T-helper 2 cell (primary cell): Measurements from ENCODE around the gene FMO5.
A peak's percentile ranks its signal among the peaks of the same experiment; 100 is the strongest.
"Not testable (repeated sequence)": the region's sequence is repeated elsewhere in the genome, so short reads cannot be mapped to it uniquely, and the experiment has no call there.

ENCODE experiments used
- DNase-seq, 5 experiments: peaks; one replicate each; pipeline versions ENCODE4 v3.0.0 to v3.0.0-alpha.2; 2012 to 2022

The FMO5 gene

GRCh38 chr1:147204080-147204479 is 21.1 kb downstream of the FMO5 start:
- DNase-seq: no peak

- DNase-seq: no peak
These were observed 22.6 kb downstream of the FMO5 start for GRCh38 chr1:147202576-147202975.

DNA sequence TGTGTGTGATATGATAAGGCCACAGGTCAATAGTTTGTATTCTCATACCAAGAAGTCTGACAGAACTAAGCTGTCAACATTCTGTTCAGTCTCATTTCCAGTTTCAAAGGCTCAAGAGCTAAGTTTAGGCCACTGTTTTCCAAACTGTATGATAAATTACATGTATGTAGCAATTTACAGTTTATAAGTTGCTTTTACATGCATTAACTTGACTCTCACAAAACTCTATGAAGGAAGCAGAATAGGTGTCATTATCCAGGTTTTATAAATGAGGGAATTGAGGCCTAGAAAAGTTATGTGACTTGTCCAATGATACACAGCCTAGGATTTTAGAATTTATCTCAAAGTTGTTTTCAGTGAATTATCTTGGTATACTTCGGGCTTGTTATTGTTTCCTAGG is 23.4 kb downstream of the FMO5 start:
- no peak for DNase-seq

DNA sequence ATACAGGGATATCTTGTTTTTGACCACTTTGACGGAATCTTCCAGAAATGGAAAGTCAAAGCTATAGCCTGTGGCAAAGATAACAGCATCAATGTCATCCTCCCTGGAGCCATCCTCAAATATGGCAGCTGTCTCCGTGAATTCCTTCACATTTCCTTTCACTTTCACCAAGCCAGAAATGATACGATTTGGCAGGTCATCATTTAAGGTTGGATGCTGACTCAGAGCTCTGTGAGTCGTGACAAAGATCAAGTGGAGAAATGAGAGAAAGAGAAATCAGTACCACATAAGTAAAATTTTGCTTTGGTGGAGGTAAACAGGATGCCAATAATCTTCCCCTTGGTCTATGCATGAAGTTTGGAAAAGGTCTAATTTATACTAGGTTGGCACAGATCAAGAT is 23.9 kb downstream of the FMO5 start:
- DNase-seq: no peak

DNA sequence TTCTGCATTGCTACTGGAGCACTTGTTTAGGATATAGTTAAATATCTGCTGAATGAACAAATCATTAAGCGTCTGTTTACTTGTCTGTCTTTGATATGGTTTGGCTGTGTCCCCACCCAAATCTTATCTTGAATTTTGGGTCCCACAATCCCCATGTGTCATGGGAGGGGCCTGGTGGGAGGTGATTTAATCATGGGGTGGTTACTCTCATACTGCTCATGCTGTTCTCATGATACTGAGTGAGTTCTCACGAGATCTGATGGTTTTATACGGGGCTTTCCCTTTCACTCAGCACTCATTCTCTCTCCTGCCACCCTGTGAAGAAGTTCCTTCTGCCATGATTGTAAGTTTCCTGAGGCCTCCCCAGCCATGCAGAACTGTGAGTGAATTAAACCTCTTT is 27.8 kb downstream of the FMO5 start:
- DNase-seq: not testable (repeated sequence)

DNA sequence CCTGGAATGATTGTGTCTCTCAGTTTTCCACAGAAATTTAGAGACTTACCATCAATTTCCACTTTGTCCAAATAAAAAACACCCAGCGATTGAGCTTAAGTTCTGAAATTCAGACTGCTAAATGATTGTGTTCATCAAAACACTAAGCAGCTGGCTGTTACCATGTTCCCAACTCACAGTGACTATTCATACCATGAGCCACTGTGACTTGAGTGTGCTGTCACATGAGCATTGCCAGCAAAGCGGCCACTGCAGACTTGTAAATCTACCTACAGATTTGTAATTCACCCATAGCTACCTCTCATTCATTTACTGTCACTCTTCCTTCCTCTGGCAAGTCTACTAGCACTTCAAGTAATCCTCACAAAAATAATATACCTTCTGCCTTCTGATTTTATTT is 35.6 kb downstream of the FMO5 start:
- no peak for DNase-seq

DNA sequence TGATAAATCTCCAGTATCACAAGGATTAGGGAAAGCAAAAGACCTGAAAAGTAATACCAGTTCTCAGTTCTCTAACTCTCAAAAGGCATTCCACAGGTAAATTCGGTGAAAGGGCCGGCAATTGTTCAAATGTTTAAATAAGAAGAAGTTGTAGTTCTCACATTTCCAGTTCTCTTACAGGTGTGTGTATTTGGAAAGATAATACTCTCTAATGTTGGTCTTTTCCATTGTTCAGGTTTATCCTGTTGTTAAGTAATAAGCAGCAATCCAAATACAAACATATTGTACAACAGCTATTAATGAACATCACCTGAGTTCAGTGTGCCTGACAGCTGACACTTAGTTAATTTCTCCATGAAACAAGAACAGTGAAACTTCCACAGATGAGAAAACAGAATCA is 39.7 kb downstream of the FMO5 start:
- no peak for DNase-seq

DNA sequence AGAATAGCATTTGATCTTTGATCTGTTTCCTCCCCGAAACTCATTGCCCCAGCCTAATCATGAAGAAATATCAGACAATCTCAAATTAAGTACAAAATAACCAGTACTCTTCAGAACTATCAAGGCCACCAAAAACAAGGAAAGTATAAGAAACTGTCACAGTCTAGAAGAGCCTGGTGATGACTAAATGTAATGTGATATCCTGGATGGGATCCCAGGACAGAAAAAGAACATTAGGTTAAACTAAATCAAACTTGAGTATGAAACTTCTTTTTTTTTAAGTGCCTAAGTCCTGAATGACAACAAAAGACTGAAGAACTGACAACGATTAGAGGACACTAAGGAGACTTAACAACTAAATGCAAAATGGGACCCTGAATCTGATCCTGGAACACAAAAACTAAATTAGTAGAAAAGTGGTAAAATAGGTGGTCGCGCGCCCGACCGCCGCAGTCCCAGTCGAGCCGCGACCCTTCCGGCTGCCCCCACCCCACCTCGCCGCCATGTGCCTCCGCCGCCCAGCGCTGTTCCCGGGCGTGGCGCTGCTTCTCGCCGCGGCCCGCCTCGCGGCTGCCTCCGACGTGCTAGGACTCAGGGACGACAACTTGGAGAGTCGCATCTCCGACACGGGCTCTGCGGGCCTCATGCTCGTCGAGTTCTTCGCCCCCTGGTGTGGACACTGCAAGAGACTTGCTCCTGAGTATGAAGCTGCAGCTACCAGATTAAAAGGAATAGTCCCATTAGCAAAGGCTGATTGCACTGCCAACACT is 47.3 kb downstream of the FMO5 start:
- DNase-seq: no peak

DNA sequence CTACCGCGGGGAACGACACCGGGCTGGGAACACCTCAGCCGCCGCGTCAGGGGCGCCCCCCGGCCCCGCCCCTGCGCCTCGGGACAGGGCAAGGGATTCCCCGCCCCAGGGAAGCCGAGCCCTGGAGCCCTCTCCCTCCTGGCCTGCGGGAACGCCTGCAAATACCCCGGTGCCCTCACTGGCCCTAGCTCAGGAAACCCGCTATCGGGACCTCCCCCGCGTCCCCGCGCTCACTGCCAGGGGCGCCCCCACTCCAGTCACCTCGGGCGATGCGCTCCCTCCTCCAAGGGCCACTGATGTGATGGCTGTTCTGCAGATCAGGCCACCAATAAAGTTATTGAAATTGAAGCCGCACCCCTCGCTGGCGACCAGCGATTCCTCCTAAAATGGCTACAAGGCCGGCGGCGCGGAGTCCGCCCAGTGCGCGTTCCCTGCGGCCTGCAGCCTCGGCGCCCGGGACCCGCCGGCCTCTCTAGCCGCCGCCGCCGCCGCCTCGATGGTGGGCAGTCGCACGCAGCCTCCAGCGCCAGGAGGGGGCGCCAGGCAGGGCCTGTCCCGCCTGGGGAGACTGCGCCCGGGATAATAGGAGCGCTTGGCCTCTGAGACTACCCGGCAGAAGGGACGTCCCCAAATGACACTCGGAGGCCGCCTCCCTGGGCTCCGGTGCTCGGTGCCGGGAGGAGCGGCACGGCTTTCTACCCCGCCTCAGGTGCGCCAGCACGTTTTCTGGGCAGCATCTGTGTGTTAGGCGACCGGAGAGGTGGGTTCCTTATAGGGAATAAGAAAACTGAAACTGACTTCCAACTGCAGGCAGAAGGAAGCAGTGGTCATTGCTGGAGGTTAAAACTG is 52.7 kb downstream of the FMO5 start, which contains the start of gene PRKAB2:
PRKAB2 (minus strand) TSS at position 303 of the 849 bp plus-strand sequence. CDS start 326 bp downstream, outside the sequence.
- DNase-seq: peak; percentile 53 to 97 (median 85)

DNA sequence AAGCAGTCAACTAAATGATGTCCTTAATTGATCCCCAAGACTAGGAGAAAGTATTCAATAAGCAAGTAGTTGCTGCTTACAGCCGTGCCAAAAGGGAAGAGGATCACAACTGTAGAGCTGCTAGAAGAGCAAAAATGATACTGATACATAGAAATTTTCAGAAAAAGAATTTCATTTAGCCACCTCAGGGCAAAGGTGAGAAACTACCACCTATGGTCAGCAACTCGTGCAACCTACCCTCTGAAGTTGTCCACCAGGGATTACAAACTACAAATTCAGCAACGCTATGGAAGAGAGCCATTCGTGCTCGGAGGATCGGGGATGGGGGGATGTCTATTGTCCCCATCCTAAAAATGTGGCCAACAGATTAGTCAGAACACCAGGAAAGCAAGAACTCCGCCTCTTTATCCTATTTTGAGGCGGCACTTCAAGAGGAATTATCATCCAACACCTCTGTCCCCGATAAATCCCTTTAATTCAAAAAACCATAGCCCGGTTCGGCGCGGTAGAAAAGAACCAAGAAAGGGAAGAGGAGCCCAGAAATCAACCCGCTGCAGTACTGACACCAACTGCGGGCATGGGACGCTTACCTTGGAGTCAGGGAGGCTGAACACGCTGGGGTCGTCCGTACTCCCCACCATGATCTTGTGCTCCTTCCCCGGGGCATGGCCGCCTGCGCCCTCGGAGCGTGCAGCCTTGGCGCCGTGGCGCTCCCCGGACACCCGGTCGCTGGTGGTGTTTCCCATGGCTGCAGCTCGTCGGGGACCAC is 53.6 kb downstream of the FMO5 start:
- peak in 1 of 5 experiments; percentile 6 for DNase-seq

DNA sequence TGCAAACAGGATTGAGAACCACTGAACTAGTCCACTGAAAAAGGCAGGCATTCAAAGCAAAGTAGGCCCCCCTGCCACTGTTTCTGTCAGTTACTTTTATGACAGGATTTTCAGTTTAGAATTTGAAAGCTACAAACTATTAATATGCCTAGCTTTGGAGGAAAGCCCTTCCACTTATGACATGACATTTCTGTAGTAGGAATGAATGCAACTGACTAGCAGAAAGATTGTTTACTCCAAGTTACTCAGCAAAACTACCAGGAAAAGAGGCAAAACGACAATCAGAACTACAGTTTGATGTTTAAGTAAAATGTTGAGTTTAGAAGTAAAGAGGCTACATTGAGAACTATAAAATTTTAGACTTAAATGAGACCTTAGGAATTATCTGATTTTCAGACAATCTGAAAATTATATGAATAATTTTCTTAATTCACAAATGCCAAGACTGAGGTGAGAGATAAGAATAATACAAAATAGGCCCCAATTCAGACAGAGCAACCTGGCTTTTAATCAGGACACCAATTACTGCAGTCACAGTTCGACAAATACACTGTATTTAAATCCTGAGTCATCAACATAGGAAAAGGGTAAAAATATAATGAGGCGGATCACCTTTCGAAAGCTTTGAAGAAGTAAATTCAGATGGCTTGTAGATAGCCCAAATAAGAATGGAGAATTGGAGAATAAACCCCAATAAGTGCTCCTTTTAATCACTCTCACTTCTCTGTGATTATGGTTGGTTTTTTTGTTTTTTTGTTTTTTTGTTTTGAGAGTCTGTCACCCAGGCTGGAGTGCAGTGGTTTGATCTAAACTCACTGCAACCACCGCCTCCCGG is 55.1 kb downstream of the FMO5 start:
- no peak for DNase-seq

GRCh38 chr1:147169171-147169570 is 56.0 kb downstream of the FMO5 start:
- DNase-seq: no peak

DNA sequence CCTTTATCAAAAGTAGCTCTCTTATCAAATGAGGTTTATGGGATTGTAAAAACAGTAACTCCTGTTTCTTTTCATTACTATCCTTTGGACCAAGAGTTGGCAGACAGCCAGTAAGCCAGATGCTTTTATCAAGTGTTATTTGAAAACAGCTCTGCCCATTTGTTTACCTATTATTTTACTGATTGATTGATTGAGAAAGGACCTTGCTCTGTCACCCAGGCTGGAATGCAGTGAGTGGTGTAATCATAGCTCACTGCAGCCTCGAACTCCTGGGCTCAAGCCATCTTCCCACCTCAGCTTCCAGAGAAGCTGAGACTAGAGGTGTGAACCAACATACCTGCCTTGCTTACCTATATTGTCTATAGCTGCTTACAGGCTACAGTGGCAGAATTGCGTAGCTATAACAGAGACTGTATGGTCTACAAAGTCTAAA is 56.5 kb downstream of the FMO5 start:
- DNase-seq: no peak

- DNase-seq: no peak
These were observed 57.8 kb downstream of the FMO5 start for GRCh38 chr1:147167365-147167764.

GRCh38 chr1:147163019-147163418 is 62.1 kb downstream of the FMO5 start:
- no peak for DNase-seq

- DNase-seq: no peak
These were observed 63.0 kb downstream of the FMO5 start for GRCh38 chr1:147162093-147162492.

DNA sequence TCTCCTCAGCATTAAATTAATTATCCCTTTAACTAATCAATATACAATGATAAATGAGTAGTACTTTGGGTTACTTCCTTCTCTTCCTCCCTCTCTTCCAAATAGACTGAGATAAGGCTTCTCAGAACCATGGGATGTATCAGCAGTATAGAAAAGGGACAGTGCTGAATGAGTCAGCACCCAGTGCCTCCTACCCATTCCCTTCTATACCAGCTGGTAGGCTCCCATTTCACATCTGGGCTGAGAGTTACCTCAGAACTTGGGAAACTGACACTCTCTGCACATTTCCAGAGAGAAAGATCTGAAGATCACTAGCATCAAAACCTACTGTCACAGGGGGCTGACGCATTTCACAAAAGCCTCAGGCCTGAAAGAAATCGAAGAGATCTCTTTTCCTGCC is 68.0 kb downstream of the FMO5 start:
- DNase-seq: not testable (repeated sequence)

DNA sequence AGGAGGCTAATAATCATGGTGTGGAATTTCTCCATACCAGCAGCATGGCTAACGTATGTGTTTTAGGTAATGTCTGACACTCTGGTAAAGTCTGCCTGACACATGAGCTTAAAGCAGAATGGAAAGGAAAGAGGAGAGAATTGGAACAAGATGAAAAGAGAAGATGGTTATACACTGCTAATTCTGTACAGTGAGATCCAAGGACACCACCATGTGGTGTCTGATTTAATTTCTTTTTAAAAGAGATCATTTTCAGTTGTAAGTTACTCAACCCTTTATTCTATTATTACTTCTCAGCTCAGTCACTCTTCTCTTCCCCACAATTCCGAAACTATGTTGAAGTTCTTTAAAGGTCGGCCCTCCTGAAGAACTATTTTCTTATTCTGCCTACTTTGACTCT is 68.5 kb downstream of the FMO5 start:
- DNase-seq: no peak

DNA sequence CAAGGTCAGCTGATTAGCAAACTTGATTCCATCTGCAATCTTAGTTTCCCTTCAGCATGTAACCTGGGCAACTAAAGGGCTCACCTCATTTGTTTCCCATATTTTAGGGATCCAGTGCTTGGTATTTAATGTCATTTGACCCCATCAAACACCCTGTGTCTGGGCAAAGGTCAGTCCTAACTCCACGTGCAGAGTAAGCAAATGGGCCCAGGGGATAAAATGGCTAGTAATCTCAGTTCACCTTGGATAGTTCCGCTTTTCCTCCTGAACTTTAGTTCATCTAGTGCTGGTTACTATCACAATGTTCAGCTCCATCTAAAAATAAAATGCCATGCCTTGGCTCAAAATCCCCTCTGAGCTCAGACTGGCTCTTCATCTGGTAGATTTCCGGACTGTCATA is 72.4 kb downstream of the FMO5 start:
- no peak for DNase-seq

- DNase-seq: no peak
These were observed 73.9 kb downstream of the FMO5 start for GRCh38 chr1:147151244-147151643.

GRCh38 chr1:147142886-147143285 is 82.3 kb downstream of the FMO5 start:
- DNase-seq: peak in 1 of 5 experiments; percentile 8
